Lung microvascular endothelial cell (primary cell): ENCODE results near the gene MKNK2. TPM values are rescaled to one million over a fixed set of nuclear protein-coding genes. Genes with fewer than 3 reads are reported as not detected.

Source experiments
- DNase-seq, 2 donors: peaks; one replicate each; pipeline versions ENCODE4 v3.0.0 to v3.0.0-alpha.2; 2010; ENCODE audit warnings: low read depth in 2 of 2
- total RNA-seq: library from RNA; depleted of rRNA; stranded (reverse); fragments of >200 nt; gene quantifications from 2 replicates; pipeline ENCODE4 v1.2.1, GENCODE V29; 2014

MKNK2 gene
- total RNA-seq, 1 donor from 2014 or later = 102 TPM

GRCh38 chr19:2080336-2080988 is 29.4 kb upstream of the MKNK2 start:
- DNase-seq = no peak

- no peak for DNase-seq
These were observed 28.8 kb upstream of the MKNK2 start for GRCh38 chr19:2079865-2080301.

GRCh38 chr19:2079076-2079864 is 28.2 kb upstream of the MKNK2 start:
- DNase-seq = no peak

- DNase-seq = no peak
These were observed 27.0 kb upstream of the MKNK2 start for GRCh38 chr19:2077833-2078619.

DNA sequence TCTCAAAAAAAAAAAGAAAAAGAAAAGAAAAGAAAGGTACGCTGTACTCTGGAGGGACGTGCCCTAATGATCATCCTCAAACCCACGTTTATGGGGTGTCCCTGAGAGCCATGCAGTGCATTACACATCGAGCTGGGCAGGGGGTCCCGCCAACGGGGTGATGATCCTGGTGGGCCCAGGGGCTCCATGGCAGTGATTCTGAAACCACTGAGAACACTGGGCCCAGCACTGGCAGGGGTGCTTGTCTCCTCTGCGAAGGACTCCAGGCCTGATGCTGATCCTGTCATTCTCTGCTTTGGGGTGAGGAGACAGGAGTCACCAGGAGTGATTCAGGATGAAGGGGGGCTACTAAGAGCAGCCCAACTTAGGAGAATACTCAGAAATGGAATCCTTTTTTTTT is 26.4 kb upstream of the MKNK2 start:
- DNase-seq = no peak

DNA sequence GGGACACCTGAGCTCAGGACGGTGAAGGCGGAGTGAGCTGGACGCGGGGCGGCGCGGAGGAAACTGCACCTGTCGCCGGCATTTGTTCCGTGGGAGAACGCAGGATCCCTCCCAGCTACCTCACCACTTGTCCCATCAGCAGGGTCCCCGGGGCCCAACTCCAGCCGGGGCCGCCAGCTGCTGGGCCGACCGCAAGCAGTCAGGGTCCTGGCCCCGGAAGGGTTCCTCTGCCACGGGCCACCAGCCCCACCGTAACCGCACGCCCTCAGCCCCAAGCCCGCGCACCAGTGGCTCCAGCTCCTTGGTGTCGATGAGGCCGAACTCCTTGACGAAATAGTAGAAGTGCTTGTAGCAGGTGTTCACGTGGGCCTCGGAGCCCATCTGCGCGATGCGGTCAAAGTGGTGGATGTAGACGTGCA is 25.5 kb upstream of the MKNK2 start:
- DNase-seq = no peak

DNA sequence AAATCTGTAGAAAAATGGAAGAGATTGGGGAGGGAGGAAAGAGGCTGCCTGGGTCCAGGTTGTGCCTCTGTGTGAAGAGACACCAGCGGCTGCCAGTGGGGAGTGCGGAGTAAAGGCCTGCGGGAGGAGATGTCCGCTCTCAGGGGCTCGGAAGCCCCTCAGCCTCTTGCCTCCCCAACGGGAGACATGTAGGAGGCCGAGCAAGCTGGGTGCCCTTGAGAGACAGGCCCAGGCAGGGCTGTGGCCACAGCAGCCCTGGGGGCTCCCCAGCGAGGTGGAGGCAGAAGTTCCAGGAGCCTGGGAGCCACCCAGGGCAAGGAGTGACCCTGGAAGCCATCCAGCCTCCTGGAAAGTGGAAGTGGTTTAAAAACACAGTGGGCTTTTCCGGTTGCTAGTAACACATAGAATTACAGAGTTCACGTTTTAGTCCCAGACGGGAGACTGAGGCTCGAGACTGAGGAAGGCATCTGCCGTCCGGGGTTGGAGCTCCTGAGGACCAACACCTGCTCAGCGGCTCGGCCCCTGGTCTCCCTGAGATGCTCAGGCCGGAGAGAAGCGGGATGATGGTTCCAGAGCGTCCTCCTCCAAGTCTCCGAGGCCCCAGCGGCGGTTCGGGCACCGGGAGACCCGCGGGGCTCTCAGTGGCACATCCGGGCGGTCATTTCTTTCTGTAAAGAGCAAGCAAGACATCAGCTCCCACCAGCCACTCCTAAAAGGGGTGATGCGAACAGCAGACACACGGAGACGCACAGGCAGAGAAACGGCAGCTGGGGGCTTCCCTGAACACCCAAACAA is 21.9 kb upstream of the MKNK2 start:
- no peak for DNase-seq

GRCh38 chr19:2070986-2071673 is 20.1 kb upstream of the MKNK2 start:
- DNase-seq = no peak

GRCh38 chr19:2070436-2070827 is 19.4 kb upstream of the MKNK2 start:
- no peak for DNase-seq

GRCh38 chr19:2064788-2065524 is 13.9 kb upstream of the MKNK2 start:
- DNase-seq = no peak

DNA sequence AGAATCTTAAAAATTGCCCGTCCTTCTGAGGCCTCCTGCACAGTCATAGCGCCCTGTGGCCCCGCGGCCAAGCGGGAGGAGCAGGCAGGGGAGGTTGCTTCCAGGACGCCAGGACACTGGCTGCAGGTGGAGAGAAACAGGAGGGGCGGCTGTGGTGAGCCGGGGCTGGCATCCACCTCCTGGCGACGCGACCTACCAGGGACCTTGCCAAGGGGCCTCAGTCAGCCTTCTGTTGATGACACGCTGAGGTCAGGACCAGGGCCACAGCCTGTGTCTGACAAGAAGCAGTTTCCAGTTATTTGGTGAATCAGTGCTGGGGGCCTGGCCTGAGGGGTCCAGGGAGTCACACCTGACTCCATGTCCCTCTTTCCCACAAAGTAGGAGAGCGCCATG is 13.3 kb upstream of the MKNK2 start:
- no peak for DNase-seq

DNA sequence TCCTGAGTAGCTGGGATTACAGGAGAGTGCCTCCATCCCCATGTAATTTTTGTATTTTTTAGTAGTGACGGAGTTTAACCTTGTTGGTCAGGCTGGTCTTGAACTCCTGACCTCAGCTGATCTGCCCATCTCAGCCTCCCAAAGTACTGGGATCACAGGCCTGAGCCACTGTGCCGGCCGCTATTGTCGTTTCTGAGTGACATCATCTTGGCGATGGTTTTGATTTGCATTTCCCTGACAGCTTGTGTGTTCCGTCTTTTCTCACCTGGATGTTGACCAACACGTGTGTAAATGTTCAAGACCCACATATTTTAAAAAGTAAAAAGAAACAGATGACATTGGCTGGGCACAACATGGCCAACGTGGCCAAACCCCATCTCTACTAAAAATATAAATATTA is 12.8 kb upstream of the MKNK2 start:
- DNase-seq = no peak

DNA sequence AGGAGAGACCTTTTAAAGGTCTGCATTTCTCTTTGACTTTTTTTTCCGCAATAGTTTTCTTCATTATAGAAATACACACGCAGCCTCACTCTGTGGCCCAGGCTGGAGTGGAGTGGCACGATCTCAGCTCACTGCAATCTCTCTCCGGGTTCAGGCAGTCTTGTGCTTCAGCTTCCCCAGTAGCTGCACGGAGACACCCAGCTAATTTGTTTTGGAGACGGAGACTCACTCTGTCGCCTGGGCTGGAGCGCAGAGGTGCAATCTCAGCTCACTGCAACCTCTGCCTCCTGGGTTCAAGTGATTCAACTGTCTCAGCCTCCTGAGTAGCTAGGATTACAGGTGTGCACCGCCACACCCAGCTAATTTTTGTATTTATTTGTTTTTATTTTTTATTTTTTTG is 11.7 kb upstream of the MKNK2 start:
- no peak for DNase-seq

DNA sequence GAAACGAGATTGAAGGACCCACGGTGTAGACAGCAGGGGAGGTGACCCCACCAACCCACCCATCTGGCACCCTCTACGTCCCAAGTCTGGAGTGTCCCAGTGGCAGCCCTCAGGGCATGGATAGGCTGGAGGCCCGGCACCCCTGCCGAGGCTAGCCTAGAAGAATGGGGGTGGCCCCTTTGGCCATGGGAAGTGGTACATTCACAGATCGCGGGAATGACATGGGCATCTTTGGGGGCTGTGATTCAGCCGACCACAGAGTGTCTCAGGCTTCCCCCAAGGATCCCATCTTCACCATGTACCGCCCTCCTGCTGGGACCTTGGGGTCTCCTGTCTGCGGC is 11.3 kb upstream of the MKNK2 start:
- DNase-seq = no peak

- peak; percentile 98 to 99 for DNase-seq
These were observed 10.7 kb upstream of the MKNK2 start for GRCh38 chr19:2061495-2062388.

DNA sequence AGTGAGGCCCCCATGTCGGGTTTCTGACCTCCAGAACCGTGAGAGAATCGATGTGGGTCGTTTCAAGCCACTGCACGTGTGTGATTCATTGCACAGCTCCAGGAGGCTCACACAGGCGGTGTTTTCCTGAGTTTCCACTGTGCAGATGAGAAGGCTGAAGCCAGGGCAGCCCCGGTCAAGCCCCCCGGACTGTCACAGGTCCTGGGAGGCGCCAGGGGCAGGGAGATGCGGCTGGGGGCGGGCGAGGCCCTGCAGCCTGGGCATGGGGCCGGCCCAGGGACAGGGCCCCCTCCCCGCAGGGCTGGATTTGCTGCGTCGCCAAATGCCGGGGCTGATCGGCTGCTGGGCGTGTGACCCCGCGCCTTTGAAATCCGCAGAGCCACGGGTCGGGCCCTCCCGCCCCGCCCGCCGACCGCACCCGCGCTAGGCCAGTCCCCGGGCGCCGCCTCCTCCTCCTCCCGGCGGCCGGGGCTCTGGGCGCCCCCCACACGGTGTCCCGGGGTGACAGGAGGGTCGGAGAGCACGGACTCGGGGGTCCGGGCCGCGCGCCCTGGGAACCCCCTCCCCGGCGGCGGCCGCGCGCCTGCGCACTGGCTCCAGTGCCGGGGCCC is 9.9 kb upstream of the MKNK2 start:
- DNase-seq = peak; percentile 67 to 86

DNA sequence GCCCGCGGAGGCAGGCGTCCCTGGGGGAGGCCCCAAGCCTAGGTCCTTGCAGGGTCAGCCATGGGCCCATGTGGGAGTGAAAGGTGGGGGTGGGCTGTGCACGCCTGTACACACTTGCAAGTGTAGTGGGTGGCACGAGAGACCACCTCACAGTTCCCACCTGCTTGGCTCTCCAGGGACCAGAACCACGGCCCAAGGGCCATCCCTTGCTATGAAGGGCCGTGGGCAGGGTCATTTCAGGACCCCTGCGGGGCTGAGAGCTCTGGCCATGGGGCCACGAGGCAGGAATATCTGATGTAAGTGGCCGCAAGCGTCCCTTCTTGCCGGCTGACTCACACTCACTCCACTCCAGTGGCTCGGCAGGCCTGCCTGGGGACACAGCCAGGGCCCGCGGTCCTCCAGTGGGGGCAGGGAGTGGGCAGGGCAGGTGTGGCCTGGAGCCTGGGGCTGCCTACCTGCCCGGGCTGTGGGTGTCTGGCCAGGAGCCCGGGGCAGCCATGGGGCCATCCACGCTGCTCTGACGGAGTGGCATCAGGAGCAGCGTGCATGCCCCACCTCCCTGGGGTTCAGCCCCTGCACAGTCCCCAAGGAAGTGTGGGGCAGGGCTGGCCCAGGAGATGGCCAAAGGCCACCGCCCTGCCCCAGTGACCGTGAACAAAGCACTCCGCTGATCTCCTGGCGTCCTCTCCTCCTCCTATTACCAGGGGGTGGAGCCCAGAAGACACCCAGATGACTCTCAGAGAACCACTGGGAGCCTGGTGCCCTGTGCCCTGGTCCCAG is 8.6 kb upstream of the MKNK2 start:
- peak; percentile 35 to 47 for DNase-seq
